Calu3 (cell line): ENCODE measurements around the gene ENPP5. TPM values are rescaled to one million over a fixed set of nuclear protein-coding genes. Genes with fewer than 3 reads are reported as not detected.

ENCODE experiments used
- BruUV-seq: library from RNA; stranded (reverse); fragments of 400-500 nt; replicated peaks from 2 replicates; lab custom pipeline; 2021; lab: Mats Ljungman, UMichigan
- CTCF ChIA-PET: fragments of 300-600 bp; sonication (Branson Sonifier 250); formaldehyde crosslinking; loops from one replicate; lab custom pipeline; 2022; ENCODE audit warnings: antibody characterized with exemption; lab: Charles Lee
- DNase-seq: peaks from one replicate; pipeline ENCODE4 v3.0.0; 2022
- H3K27ac Mint-ChIP-seq: one replicate; pipeline ENCODE4 v1.8.0; 2022; ENCODE audit warnings: mixed read lengths; ENCODE audit not compliant: unreplicated experiment
- H3K27me3 Mint-ChIP-seq: one replicate; pipeline ENCODE4 v1.8.0; 2022; ENCODE audit warnings: mixed read lengths; ENCODE audit not compliant: unreplicated experiment
- H3K36me3 Mint-ChIP-seq: one replicate; pipeline ENCODE4 v1.8.0; 2022; ENCODE audit warnings: mild to moderate bottlenecking, moderate library complexity, mixed read lengths; ENCODE audit not compliant: insufficient read depth, unreplicated experiment
- H3K4me1 Mint-ChIP-seq: one replicate; pipeline ENCODE4 v1.8.0; 2022; ENCODE audit warnings: mild to moderate bottlenecking, low read depth, mixed read lengths; ENCODE audit not compliant: unreplicated experiment
- H3K4me3 Mint-ChIP-seq: one replicate; pipeline ENCODE4 v1.8.0; 2022; ENCODE audit warnings: mild to moderate bottlenecking, low read depth, moderate library complexity, mixed read lengths; ENCODE audit not compliant: unreplicated experiment
- H3K9me3 Mint-ChIP-seq: one replicate; pipeline ENCODE4 v1.8.0; 2022; ENCODE audit warnings: low read depth, mixed read lengths; ENCODE audit not compliant: unreplicated experiment
- intact Hi-C: fragments of 100-400 bp; cut with micrococcal nuclease; formaldehyde crosslinking; loops from one replicate; pipeline ENCODE4 v1.10.0; 2022; ENCODE audit not compliant: unreplicated experiment
- total RNA-seq: library from RNA; stranded (reverse); gene quantifications from 2 replicates; pipeline ENCODE4 v1.2.3, GENCODE V29; 2022
- TF ChIP-seq, protein P1 (sequence below): fragments of 200-600 bp; IDR thresholded peaks from one replicate; pipeline ENCODE4 v1.8.0; 2022; ENCODE audit warnings: antibody characterized with exemption; ENCODE audit not compliant: unreplicated experiment

The ENPP5 gene
- total RNA-seq, 1 experiment from 2014 or later: 17.3 TPM

- H3K36me3 Mint-ChIP-seq: no peaks in the 10 kb centered on the region
- no TSS peak for BruUV-seq
- no peaks in the 10 kb centered on the region for H3K9me3 Mint-ChIP-seq
- CTCF ChIA-PET: no interaction called here
- intact Hi-C loops: no loop called here
- no peak overlapping the region for H3K27ac Mint-ChIP-seq
- TF ChIP-seq, protein P1, sequence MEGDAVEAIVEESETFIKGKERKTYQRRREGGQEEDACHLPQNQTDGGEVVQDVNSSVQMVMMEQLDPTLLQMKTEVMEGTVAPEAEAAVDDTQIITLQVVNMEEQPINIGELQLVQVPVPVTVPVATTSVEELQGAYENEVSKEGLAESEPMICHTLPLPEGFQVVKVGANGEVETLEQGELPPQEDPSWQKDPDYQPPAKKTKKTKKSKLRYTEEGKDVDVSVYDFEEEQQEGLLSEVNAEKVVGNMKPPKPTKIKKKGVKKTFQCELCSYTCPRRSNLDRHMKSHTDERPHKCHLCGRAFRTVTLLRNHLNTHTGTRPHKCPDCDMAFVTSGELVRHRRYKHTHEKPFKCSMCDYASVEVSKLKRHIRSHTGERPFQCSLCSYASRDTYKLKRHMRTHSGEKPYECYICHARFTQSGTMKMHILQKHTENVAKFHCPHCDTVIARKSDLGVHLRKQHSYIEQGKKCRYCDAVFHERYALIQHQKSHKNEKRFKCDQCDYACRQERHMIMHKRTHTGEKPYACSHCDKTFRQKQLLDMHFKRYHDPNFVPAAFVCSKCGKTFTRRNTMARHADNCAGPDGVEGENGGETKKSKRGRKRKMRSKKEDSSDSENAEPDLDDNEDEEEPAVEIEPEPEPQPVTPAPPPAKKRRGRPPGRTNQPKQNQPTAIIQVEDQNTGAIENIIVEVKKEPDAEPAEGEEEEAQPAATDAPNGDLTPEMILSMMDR: no peak
- no peak overlapping the region for H3K4me3 Mint-ChIP-seq
- peaks cover 44% of the 10 kb centered on the region for H3K27me3 Mint-ChIP-seq
- no peaks in the 10 kb centered on the region for H3K4me1 Mint-ChIP-seq
- no peak for DNase-seq
Measured at GRCh38 chr6:46211917-46212316, 41.1 kb upstream of the ENPP5 start.

GRCh38 chr6:46210294-46210693 lies 39.5 kb upstream of the ENPP5 start:
- Mint-ChIP-seq H3K4me1 (no peaks in the 10 kb centered on the region), H3K9me3 (no peaks in the 10 kb centered on the region), H3K36me3 (no peaks in the 10 kb centered on the region), H3K27ac (no peak overlapping the region), H3K4me3 (no peak overlapping the region), H3K27me3 (peaks cover 48% of the 10 kb centered on the region)
- no peak for DNase-seq
- no TSS peak for BruUV-seq
- intact Hi-C loops: no loop called here
- CTCF ChIA-PET: no interaction called here
- TF ChIP-seq, protein P1: no peak

DNA sequence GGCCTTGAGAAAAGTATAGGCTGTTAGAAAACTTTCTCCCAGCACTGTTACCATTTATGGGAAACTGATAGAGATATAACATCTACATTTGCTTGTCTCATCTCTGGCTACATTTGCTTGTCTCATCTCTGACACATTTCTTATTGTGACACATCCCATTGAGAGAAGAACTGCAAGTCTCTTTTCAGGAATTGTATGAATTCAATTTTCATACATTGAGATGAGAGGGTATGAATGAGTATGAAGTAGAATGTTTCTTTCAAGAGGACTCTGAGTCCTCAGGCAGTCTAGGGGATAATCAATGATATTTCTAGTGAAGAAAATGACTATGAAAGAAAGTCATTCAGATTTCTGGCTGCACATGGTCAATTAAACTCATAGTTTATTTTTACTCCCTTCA lies 37.5 kb upstream of the ENPP5 start:
- CTCF ChIA-PET: no interaction called here
- DNase-seq: no peak
- Mint-ChIP-seq H3K27me3 (peaks cover 52% of the 10 kb centered on the region), H3K27ac (no peak overlapping the region), H3K4me3 (no peak overlapping the region), H3K4me1 (no peaks in the 10 kb centered on the region), H3K36me3 (no peaks in the 10 kb centered on the region), H3K9me3 (no peaks in the 10 kb centered on the region)
- BruUV-seq: no TSS peak
- TF ChIP-seq, protein P1: no peak
- intact Hi-C loops: loop anchor here (5.0 to 10.0 kb wide), 2 partner anchors 116 to 274 kb away; no protein-coding TSS in a partner anchor

DNA sequence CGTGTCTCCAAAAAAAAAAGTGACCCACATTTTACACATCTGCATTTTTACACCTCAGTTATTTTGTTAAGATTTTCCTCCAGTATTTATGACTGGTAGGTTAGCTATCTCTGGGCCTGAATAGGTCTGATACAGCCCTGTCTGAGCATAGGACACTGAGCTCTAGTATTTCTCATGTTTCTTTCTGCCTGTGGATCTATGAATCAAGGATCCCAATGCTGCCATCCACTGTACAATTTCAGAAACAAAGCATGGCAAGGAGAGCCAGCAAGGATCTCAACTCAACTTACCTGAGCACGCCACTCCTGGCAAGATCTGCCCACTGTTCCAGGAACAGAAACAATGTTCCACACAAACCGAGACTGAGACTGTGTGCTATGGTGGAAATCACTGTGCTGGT lies 36.4 kb upstream of the ENPP5 start:
- CTCF ChIA-PET: interaction anchor here (0.6 to 1.0 kb wide), 3 partner anchors 11 to 277 kb away, joined by 3 to 4 read pairs (median 4); no protein-coding TSS in a partner anchor
- Mint-ChIP-seq H3K36me3 (no peaks in the 10 kb centered on the region), H3K27ac (no peak overlapping the region), H3K4me3 (no peak overlapping the region), H3K27me3 (peaks cover 63% of the 10 kb centered on the region), H3K9me3 (no peaks in the 10 kb centered on the region), H3K4me1 (no peaks in the 10 kb centered on the region)
- TF ChIP-seq, protein P1: no peak
- BruUV-seq: no TSS peak
- DNase-seq: no peak
- intact Hi-C loops: loop anchor here (5.0 to 10.0 kb wide), 2 partner anchors 115 to 272 kb away; no protein-coding TSS in a partner anchor
